ENCODE data around the gene GSTM2. TPM values are rescaled to one million over a fixed set of nuclear protein-coding genes. Genes with fewer than 3 reads are reported as not detected.
"Not testable (repeated sequence)": the region's sequence is repeated elsewhere in the genome, so short reads cannot be mapped to it uniquely, and the experiment has no call there.

The GSTM2 gene
- total RNA-seq, 2 donors from 2014 or later: 51.1 to 60.6 TPM

DNA sequence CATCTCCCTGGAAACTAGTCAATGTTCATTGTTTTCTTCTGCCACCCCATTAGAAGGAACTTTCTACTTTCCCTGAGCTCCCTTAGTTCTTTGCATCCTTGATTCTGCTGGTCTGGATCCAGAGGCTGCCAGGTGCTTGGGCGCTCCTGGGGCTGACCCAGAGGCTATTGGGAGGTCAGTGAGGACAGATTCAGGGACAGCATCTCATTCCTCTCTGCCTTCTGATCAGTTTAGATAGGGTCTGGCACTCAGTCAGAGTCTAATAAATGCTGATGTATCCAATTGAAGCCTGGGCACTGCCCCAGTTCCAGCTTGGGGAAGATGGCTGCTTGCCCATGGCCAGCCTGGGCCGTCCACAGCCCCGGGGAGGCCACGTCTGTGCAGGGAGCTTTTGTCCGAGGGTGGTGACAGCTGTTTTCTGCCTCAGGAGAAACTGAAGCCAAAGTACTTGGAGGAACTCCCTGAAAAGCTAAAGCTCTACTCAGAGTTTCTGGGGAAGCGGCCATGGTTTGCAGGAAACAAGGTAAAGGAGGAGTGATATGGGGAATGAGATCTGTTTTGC is 22.1 kb downstream of the GSTM2 start:
- Histone ChIP-seq H3K4me1 (no peaks in the 10 kb centered on the region), H3K27me3 (no peaks in the 10 kb centered on the region), H3K9me3 (no peaks in the 10 kb centered on the region), H3K4me3 (no peak overlapping the region), H3K27ac (no peak overlapping the region), H3K36me3 (replicated peaks in 1 of 2; ENCODE audit: insufficient read depth in 1 of 2, low read depth in 2 of 2) (no peaks in the 10 kb centered on the region)
- intact Hi-C loops (cut with DNase I): no loop called here
- DNase-seq (no peak), ATAC-seq (no peak)
- TF ChIP-seq POLR2A (IDR thresholded peaks at IDR 0.05): no peak
- TF ChIP-seq, protein P1, sequence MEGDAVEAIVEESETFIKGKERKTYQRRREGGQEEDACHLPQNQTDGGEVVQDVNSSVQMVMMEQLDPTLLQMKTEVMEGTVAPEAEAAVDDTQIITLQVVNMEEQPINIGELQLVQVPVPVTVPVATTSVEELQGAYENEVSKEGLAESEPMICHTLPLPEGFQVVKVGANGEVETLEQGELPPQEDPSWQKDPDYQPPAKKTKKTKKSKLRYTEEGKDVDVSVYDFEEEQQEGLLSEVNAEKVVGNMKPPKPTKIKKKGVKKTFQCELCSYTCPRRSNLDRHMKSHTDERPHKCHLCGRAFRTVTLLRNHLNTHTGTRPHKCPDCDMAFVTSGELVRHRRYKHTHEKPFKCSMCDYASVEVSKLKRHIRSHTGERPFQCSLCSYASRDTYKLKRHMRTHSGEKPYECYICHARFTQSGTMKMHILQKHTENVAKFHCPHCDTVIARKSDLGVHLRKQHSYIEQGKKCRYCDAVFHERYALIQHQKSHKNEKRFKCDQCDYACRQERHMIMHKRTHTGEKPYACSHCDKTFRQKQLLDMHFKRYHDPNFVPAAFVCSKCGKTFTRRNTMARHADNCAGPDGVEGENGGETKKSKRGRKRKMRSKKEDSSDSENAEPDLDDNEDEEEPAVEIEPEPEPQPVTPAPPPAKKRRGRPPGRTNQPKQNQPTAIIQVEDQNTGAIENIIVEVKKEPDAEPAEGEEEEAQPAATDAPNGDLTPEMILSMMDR (IDR thresholded peaks at IDR 0.05): no peak
- WGBS, 2 donors: no CpG with 5 or more reads among the region's 6 CpGs

DNA sequence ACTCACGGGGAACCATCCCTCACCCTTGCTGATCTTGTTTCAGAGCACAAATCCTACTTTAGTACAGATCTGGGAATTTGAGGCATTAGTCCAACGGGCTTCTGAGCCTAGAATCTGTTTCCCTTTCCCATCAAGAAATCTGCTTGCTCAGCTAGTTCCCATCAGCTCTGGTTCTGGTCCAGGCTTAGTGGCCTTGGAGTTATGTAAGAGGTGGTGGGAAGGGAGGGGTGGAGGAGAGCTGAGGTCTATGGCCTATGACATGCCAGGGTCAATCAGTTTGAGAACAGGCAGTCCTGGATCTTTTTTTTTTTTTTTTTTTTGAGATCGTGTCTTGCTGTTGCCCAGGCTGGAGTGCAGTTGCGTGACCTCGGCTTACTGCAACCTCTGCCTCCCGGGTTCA is 23.9 kb downstream of the GSTM2 start:
- H3K36me3 ChIP-seq (replicated peaks in 1 of 2; ENCODE audit: insufficient read depth in 1 of 2, low read depth in 2 of 2): no peaks in the 10 kb centered on the region
- TF ChIP-seq POLR2A (IDR thresholded peaks at IDR 0.05): no peak
- TF ChIP-seq, protein P1 (IDR thresholded peaks at IDR 0.05): no peak
- no peaks in the 10 kb centered on the region for H3K4me1 ChIP-seq
- no CpG with 5 or more reads among the region's 6 CpGs for WGBS, 2 donors
- H3K27me3 ChIP-seq: no peaks in the 10 kb centered on the region
- peak in 1 of 4 donors; percentile 72 for DNase-seq
- ATAC-seq: no peak
- no peak overlapping the region for H3K27ac ChIP-seq
- H3K4me3 ChIP-seq: no peak overlapping the region
- intact Hi-C loops (cut with DNase I): no loop called here
- H3K9me3 ChIP-seq: no peaks in the 10 kb centered on the region

DNA sequence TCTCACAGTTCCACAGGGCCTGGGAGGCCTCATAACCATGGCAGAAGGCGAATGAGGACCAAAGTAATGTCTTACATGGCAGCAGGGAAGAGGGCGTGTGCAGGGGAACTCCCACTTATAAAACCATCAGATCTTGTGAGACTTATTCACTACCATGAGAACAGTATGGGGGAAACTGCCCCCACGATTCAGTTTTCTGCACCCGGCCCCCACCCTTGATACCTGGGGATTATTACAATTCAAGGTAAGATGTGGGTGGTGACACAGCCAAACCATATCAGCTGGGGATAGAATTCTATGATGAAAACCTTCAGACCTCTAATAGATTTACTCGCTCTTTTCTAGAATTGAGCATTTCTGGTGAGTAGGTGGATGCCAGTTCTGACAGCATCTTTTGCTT is 26.5 kb downstream of the GSTM2 start:
- H3K27ac ChIP-seq; DNase-seq; H3K27me3 ChIP-seq; ATAC-seq; H3K9me3 ChIP-seq; intact Hi-C loops (cut with DNase I); H3K4me1 ChIP-seq; H3K36me3 ChIP-seq (replicated peaks in 1 of 2; ENCODE audit: insufficient read depth in 1 of 2, low read depth in 2 of 2); H3K4me3 ChIP-seq: not testable (repeated sequence)
- WGBS, 2 donors: no CpG with 5 or more reads among the region's 5 CpGs

DNA sequence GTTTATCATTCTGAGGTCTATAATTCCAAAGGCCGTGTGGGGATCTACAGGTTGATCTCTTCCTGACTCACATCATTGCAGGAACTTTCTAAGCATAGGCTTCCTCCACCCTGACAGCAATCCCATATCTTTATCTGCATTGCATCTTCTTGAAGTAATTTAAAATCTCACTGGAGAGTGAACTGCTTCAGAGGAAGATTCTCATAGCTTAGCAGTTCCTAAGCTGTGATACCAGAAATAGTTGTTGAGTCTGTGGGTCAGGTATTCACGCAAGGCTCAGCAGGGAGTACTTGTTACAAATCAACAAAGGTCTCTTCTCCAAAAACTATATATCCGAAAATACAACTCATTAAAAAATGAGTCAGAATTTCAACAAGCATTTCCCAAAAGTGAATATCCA is 27.3 kb downstream of the GSTM2 start:
- ATAC-seq; DNase-seq; H3K27me3 ChIP-seq; H3K36me3 ChIP-seq (replicated peaks in 1 of 2; ENCODE audit: insufficient read depth in 1 of 2, low read depth in 2 of 2); H3K4me3 ChIP-seq; intact Hi-C loops (cut with DNase I); H3K27ac ChIP-seq; H3K9me3 ChIP-seq; H3K4me1 ChIP-seq: not testable (repeated sequence)
- WGBS, 2 donors: no CpG with 5 or more reads among the region's 3 CpGs

DNA sequence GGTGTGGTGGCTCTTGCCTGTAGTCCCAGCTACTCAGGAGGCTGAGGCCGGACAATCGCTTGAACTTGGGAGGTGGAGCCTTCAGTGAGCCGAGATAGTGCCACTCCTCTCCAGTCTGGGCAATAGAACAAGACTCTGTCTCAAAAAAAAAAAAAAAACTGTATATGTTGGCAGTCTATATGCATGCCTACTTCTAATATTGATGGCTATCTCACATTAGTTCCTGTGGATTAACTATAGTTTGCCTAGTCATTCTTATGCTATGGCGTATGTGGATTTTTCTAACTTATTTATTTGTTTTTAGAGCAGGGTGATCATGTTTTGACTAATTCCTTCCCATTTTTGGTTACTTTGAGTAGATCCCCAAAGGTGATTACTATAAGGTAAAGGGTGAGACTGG is 29.2 kb downstream of the GSTM2 start:
- Histone ChIP-seq H3K27me3 (no peaks in the 10 kb centered on the region), H3K4me1 (no peaks in the 10 kb centered on the region), H3K9me3 (no peaks in the 10 kb centered on the region), H3K27ac (no peak overlapping the region), H3K4me3 (no peak overlapping the region), H3K36me3 (replicated peaks in 1 of 2; ENCODE audit: insufficient read depth in 1 of 2, low read depth in 2 of 2) (no peaks in the 10 kb centered on the region)
- TF ChIP-seq POLR2A (IDR thresholded peaks at IDR 0.05): no peak
- TF ChIP-seq, protein P1 (IDR thresholded peaks at IDR 0.05): no peak
- no CpG with 5 or more reads among the region's 4 CpGs for WGBS, 2 donors
- ATAC-seq: no peak
- intact Hi-C loops (cut with DNase I): no loop called here
- DNase-seq: no peak

DNA sequence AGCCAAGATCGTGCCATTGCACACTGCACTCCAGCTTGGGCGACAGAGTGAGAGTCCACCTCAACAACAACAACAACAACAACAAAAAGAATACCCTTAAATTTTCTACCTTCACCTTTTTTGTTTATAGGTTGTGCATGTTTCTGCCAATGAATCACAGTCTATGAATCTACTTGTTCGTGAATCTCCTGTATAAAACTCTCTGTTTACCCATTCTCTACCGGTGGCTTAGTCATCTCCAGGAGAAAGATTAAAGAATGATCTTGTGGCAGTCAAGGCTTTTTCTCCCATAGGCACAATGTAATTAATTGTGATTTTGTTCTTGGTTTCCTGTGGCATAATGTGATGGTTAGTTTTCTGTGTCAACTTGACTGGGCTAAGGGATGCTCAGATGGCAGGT is 30.0 kb downstream of the GSTM2 start:
- H3K27me3 ChIP-seq; intact Hi-C loops (cut with DNase I); H3K4me1 ChIP-seq; H3K9me3 ChIP-seq; H3K27ac ChIP-seq; H3K36me3 ChIP-seq (replicated peaks in 1 of 2; ENCODE audit: insufficient read depth in 1 of 2, low read depth in 2 of 2); ATAC-seq; H3K4me3 ChIP-seq; DNase-seq: not testable (repeated sequence)
- no CpG with 5 or more reads among the region's 4 CpGs for WGBS, 2 donors

DNA sequence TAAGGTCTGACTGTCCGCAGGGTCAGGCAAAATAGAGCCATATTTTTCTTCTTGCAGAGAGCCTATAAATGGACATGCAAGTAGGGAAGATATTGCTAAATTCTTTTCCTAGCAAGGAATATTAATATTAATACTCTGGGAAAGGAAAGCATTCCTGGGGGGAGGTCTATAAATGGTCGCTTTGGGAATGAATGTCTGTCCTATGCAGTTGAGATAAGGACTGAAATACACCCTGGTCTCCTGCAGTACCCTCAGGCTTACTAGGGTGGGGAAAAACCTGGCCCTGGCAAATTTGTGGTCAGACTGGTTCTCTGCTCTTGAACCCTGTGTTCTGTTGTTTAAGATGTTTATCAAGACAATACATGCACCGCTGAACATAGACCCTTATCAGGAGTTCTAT is 35.1 kb downstream of the GSTM2 start:
- DNase-seq; H3K4me1 ChIP-seq; H3K27ac ChIP-seq; intact Hi-C loops (cut with DNase I); H3K27me3 ChIP-seq; H3K9me3 ChIP-seq; H3K36me3 ChIP-seq (replicated peaks in 1 of 2; ENCODE audit: insufficient read depth in 1 of 2, low read depth in 2 of 2); H3K4me3 ChIP-seq; ATAC-seq: not testable (repeated sequence)
- 89 to 90% methylated on average over 3 of the region's 3 CpGs for WGBS, 2 donors

Data from body of pancreas (tissue), 4 donors.